Measurements from ENCODE around the gene CCL13.

Gene CCL13

DNA sequence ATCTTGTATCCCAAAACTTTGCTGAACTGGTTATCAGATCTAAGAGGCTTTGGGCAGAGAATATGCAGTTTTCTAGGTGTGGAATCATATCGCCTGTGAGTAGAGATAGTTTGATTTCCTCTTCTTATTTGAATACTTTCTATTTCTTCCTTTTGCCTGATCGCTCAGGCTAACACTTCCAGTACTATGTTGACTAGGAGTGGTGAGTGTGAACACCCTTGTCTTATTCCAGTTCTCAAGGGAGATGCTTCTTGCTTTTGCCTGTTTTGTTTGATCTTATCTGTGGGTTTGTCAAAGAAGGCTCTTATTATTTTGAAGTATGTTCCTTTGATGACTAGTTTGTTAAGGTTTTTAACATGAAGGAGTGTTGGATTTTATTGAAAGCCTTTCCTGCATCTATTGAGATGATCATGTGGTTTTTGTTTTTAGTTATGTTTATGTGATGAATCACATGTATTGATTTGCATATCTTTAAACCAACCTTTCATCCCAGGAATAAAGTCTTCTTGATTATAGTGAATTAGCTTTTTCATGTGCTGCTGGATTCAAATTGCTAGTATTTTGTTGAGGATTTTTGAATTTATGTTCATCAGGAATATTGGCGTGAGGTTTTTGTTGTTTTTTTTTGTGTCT lies 17.0 kb upstream of the CCL13 start:
- no peak overlapping the region for H3K27ac ChIP-seq (ENCODE audit: low read length)
- no peaks in the 10 kb centered on the region for H3K36me3 ChIP-seq (ENCODE audit: control insufficient read depth in 1 of 2, insufficient read depth in 2 of 2, low read length in 2 of 2)
- H3K4me3 ChIP-seq (ENCODE audit: low read depth in 1 of 2, low read length in 2 of 2), result no peak overlapping the region
- no peaks in the 10 kb centered on the region for H3K4me1 ChIP-seq (ENCODE audit: control insufficient read depth in 1 of 2, insufficient read depth in 2 of 2, low read length in 2 of 2)
- H3K9me3 ChIP-seq (ENCODE audit: control insufficient read depth in 1 of 2, low read length in 2 of 2), result no peaks in the 10 kb centered on the region
- H3K27me3 ChIP-seq (ENCODE audit: low read depth, low read length), result no peaks in the 10 kb centered on the region

DNA sequence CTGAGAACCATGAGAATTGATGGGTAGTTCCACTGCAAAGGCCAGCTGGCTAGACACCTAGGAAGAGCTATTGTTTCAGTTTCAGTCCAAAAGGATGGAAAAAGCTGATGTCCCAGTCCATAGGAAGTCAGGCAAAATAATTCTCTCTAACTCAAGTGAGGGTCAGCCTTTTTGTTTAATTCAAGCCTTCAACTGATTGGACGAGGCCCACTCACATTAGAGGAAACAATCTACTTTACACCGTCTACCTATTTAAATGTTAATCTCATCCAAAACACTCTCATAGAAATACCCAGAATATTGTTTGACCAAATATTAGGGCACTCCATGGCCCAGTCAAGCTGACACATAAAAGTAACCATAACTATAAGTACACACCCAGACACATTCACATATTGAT lies 14.4 kb upstream of the CCL13 start:
- Histone ChIP-seq H3K36me3 (ENCODE audit: control insufficient read depth in 1 of 2, insufficient read depth in 2 of 2, low read length in 2 of 2) (no peaks in the 10 kb centered on the region), H3K4me1 (ENCODE audit: control insufficient read depth in 1 of 2, insufficient read depth in 2 of 2, low read length in 2 of 2) (no peaks in the 10 kb centered on the region), H3K9me3 (ENCODE audit: control insufficient read depth in 1 of 2, low read length in 2 of 2) (no peaks in the 10 kb centered on the region), H3K27ac (ENCODE audit: low read length) (no peak overlapping the region), H3K27me3 (ENCODE audit: low read depth, low read length) (no peaks in the 10 kb centered on the region), H3K4me3 (ENCODE audit: low read depth in 1 of 2, low read length in 2 of 2) (no peak overlapping the region)

DNA sequence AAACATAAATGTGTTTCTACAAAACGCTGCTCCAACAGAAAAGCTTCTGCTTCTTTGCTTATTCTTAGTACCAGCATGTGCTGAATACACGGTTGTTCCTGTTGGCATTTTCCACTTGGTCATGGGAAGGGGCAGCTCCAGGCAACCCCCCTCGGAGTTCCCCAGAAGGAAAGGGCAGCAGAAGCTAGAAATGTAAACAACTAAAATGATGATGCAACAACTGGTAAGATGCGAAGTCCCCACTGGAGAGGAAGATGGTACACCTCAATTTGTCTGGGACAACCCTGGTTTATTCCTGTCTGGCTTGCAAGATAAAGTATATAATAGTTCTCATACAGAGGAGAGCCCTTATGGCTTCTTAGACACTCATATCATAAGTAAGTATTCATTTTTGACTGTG lies 9.2 kb upstream of the CCL13 start:
- Histone ChIP-seq H3K27me3 (ENCODE audit: low read depth, low read length) (no peaks in the 10 kb centered on the region), H3K4me1 (ENCODE audit: control insufficient read depth in 1 of 2, insufficient read depth in 2 of 2, low read length in 2 of 2) (no peaks in the 10 kb centered on the region), H3K27ac (ENCODE audit: low read length) (no peak overlapping the region), H3K36me3 (ENCODE audit: control insufficient read depth in 1 of 2, insufficient read depth in 2 of 2, low read length in 2 of 2) (no peaks in the 10 kb centered on the region), H3K9me3 (ENCODE audit: control insufficient read depth in 1 of 2, low read length in 2 of 2) (no peaks in the 10 kb centered on the region), H3K4me3 (ENCODE audit: low read depth in 1 of 2, low read length in 2 of 2) (no peak overlapping the region)

DNA sequence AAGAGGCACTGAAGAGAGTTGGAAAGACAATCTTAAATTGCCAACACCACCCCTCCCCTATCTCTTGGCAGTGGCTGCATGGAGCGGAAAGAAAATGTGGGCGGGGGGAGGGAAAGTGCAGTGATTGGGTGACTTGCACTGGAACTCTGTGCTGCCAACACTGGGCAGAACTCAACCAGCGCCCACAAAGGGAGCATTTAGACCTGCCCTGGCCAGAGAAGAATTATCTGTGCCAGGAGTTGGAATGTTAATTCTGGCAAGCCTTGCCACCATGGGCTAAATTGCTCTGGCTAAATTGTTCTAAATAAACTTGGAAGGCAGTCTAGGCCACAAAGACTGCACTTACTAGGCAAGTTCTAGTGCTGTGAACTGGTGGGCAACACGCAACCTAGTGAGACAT lies 6.5 kb upstream of the CCL13 start:
- no peak overlapping the region for H3K4me3 ChIP-seq (ENCODE audit: low read depth in 1 of 2, low read length in 2 of 2)
- H3K27me3 ChIP-seq (ENCODE audit: low read depth, low read length), result no peaks in the 10 kb centered on the region
- no peaks in the 10 kb centered on the region for H3K36me3 ChIP-seq (ENCODE audit: control insufficient read depth in 1 of 2, insufficient read depth in 2 of 2, low read length in 2 of 2)
- H3K9me3 ChIP-seq (ENCODE audit: control insufficient read depth in 1 of 2, low read length in 2 of 2), result no peaks in the 10 kb centered on the region
- H3K4me1 ChIP-seq (ENCODE audit: control insufficient read depth in 1 of 2, insufficient read depth in 2 of 2, low read length in 2 of 2), result no peaks in the 10 kb centered on the region
- no peak overlapping the region for H3K27ac ChIP-seq (ENCODE audit: low read length)

GRCh38 chr17:34351096-34351495 lies 5.2 kb upstream of the CCL13 start:
- Histone ChIP-seq H3K4me1 (ENCODE audit: control insufficient read depth in 1 of 2, insufficient read depth in 2 of 2, low read length in 2 of 2) (no peaks in the 10 kb centered on the region), H3K36me3 (ENCODE audit: control insufficient read depth in 1 of 2, insufficient read depth in 2 of 2, low read length in 2 of 2) (no peaks in the 10 kb centered on the region), H3K9me3 (ENCODE audit: control insufficient read depth in 1 of 2, low read length in 2 of 2) (no peaks in the 10 kb centered on the region), H3K27ac (ENCODE audit: low read length) (no peak overlapping the region), H3K4me3 (ENCODE audit: low read depth in 1 of 2, low read length in 2 of 2) (no peak overlapping the region), H3K27me3 (ENCODE audit: low read depth, low read length) (no peaks in the 10 kb centered on the region)

DNA sequence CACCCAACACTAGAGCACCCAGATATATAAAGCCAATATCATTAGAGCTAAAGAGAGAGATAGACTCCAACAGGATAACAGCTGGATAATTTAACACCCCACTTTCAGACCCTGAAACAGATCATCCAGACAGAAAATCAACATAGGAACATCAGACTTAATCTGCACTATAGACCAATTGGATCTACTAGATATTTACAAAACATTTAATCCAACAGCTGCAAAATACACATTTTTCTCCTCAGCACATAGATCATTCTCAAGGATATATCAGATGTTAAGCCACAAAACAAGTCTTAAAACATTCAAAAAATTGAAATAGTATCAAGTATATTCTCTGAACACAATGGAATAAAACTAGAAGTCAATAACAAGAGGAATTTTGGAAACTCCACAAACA lies 4.1 kb upstream of the CCL13 start:
- Histone ChIP-seq H3K4me3 (ENCODE audit: low read depth in 1 of 2, low read length in 2 of 2) (no peak overlapping the region), H3K27ac (ENCODE audit: low read length) (no peak overlapping the region), H3K4me1 (ENCODE audit: control insufficient read depth in 1 of 2, insufficient read depth in 2 of 2, low read length in 2 of 2) (no peaks in the 10 kb centered on the region), H3K27me3 (ENCODE audit: low read depth, low read length) (no peaks in the 10 kb centered on the region), H3K9me3 (ENCODE audit: control insufficient read depth in 1 of 2, low read length in 2 of 2) (no peaks in the 10 kb centered on the region), H3K36me3 (ENCODE audit: control insufficient read depth in 1 of 2, insufficient read depth in 2 of 2, low read length in 2 of 2) (no peaks in the 10 kb centered on the region)

DNA sequence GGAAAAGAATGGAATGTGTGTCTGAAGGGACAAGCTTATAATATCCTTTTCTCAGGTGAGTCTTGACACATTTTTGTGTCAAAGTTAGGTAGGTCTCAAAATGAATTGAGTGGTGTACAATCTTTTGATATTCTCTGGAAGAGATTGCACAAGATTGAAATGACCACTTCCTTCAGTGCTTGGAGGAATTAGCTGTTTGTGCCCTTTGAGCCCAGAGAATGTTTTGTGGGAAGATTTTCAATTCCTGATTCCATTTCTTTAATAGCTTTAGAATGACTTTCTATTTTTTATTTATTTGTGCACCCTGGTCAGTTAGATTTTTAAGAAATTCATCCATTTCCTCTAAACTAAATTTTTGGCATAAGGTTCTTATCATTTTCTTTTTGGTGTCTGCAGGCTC lies 1.6 kb upstream of the CCL13 start:
- H3K27me3 ChIP-seq (ENCODE audit: low read depth, low read length), result no peaks in the 10 kb centered on the region
- H3K4me3 ChIP-seq (ENCODE audit: low read depth in 1 of 2, low read length in 2 of 2), result no peak overlapping the region
- H3K36me3 ChIP-seq (ENCODE audit: control insufficient read depth in 1 of 2, insufficient read depth in 2 of 2, low read length in 2 of 2), result no peaks in the 10 kb centered on the region
- no peaks in the 10 kb centered on the region for H3K4me1 ChIP-seq (ENCODE audit: control insufficient read depth in 1 of 2, insufficient read depth in 2 of 2, low read length in 2 of 2)
- no peak overlapping the region for H3K27ac ChIP-seq (ENCODE audit: low read length)
- no peaks in the 10 kb centered on the region for H3K9me3 ChIP-seq (ENCODE audit: control insufficient read depth in 1 of 2, low read length in 2 of 2)

DNA sequence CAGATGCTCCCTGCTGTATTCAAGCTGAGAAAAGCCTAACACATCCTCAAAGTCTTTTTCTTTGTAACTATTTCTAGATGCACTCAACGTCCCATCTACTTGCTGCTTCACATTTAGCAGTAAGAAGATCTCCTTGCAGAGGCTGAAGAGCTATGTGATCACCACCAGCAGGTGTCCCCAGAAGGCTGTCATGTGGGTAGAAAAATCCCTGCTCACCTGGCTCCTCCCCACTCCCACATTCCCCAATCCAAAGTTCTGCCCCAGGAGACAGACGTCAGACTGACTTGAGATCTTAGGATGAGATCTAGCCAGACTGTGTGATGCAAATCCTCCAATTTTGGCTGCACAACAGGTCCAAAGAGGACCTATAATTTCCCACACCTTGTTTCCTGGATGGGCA lies 1.1 kb downstream of the CCL13 start:
- Histone ChIP-seq H3K27me3 (ENCODE audit: low read depth, low read length) (no peaks in the 10 kb centered on the region), H3K9me3 (ENCODE audit: control insufficient read depth in 1 of 2, low read length in 2 of 2) (no peaks in the 10 kb centered on the region), H3K4me3 (ENCODE audit: low read depth in 1 of 2, low read length in 2 of 2) (no peak overlapping the region), H3K27ac (ENCODE audit: low read length) (no peak overlapping the region), H3K4me1 (ENCODE audit: control insufficient read depth in 1 of 2, insufficient read depth in 2 of 2, low read length in 2 of 2) (no peaks in the 10 kb centered on the region), H3K36me3 (ENCODE audit: control insufficient read depth in 1 of 2, insufficient read depth in 2 of 2, low read length in 2 of 2) (no peaks in the 10 kb centered on the region)

DNA sequence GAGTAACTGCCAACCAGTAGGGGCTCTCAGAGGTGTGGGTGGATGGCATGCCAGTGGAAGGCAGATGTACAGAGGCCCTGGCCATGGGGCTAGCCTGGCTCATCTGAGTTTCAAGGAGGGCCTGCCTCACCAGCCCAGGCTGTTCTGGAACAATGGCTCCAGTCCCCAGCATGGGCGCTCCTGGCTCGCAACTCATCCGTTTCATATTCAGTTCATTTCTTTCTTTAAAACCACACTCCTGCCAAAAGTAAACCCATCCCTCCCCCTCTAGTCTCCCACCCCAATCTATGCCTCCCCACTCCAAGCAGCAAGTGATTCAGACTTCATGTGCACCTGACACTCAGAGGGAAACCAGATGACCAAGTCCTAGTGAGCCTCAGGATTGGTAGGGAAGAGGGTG lies 2.4 kb downstream of the CCL13 start:
- no peak overlapping the region for H3K27ac ChIP-seq (ENCODE audit: low read length)
- H3K9me3 ChIP-seq (ENCODE audit: control insufficient read depth in 1 of 2, low read length in 2 of 2), result no peaks in the 10 kb centered on the region
- H3K4me3 ChIP-seq (ENCODE audit: low read depth in 1 of 2, low read length in 2 of 2), result no peak overlapping the region
- no peaks in the 10 kb centered on the region for H3K36me3 ChIP-seq (ENCODE audit: control insufficient read depth in 1 of 2, insufficient read depth in 2 of 2, low read length in 2 of 2)
- H3K27me3 ChIP-seq (ENCODE audit: low read depth, low read length), result no peaks in the 10 kb centered on the region
- H3K4me1 ChIP-seq (ENCODE audit: control insufficient read depth in 1 of 2, insufficient read depth in 2 of 2, low read length in 2 of 2), result no peaks in the 10 kb centered on the region

DNA sequence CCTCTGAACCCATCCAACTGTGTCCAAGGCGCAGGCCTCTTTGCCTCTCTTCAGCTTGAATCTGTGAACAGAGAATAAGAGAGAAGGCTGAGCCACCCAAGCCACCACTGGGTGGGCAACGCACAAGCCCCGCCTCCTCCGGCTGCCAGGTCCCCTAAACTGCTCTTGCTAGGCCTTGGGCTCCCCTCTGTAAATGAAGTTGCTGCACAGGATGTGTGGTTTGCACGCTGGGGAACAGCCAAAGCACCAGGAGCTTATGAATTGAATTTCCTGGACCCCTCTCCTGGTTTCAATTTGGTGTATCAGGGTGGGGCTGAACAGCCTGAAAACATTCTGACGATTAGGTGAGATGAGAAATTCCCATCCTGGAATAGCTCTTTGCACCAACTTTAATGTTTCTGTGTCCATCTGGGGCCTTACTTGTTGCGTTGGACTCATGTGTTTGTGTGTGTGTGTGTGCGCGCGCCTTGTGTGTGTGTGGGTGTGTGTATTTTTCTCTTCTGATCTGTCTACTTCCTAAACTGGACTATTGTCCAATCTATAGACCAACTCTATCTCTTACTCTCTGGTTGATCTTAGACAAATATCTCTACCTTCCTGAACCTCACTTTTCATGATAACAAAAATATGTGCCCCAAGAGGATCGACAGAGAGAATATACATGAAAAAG lies 4.5 kb downstream of the CCL13 start:
- Histone ChIP-seq H3K36me3 (ENCODE audit: control insufficient read depth in 1 of 2, insufficient read depth in 2 of 2, low read length in 2 of 2) (no peaks in the 10 kb centered on the region), H3K27me3 (ENCODE audit: low read depth, low read length) (no peaks in the 10 kb centered on the region), H3K9me3 (ENCODE audit: control insufficient read depth in 1 of 2, low read length in 2 of 2) (no peaks in the 10 kb centered on the region), H3K27ac (ENCODE audit: low read length) (no peak overlapping the region), H3K4me3 (ENCODE audit: low read depth in 1 of 2, low read length in 2 of 2) (no peak overlapping the region), H3K4me1 (ENCODE audit: control insufficient read depth in 1 of 2, insufficient read depth in 2 of 2, low read length in 2 of 2) (no peaks in the 10 kb centered on the region)

- Histone ChIP-seq H3K9me3 (ENCODE audit: control insufficient read depth in 1 of 2, low read length in 2 of 2) (no peaks in the 10 kb centered on the region), H3K36me3 (ENCODE audit: control insufficient read depth in 1 of 2, insufficient read depth in 2 of 2, low read length in 2 of 2) (no peaks in the 10 kb centered on the region), H3K4me1 (ENCODE audit: control insufficient read depth in 1 of 2, insufficient read depth in 2 of 2, low read length in 2 of 2) (no peaks in the 10 kb centered on the region), H3K27me3 (ENCODE audit: low read depth, low read length) (no peaks in the 10 kb centered on the region), H3K27ac (ENCODE audit: low read length) (no peak overlapping the region), H3K4me3 (ENCODE audit: low read depth in 1 of 2, low read length in 2 of 2) (no peak overlapping the region)
Measured at GRCh38 chr17:34361478-34362061, 5.3 kb downstream of the CCL13 start.

Data from muscle layer of duodenum (tissue), 2 donors.